Colon (tissue), 2 donors: ENCODE measurements around the gene PHF19.

Experiments
- FAIRE-seq: peaks from 2 replicates; lab custom pipeline; 2012; peaks lifted over from hg19 to GRCh38; lab: Jason Lieb, UNC
- donor health status: control.
- donor health status: control.

The PHF19 gene

GRCh38 chr9:120891884-120892747, 15.1 kb upstream of the PHF19 start:
- FAIRE-seq: no peak

DNA sequence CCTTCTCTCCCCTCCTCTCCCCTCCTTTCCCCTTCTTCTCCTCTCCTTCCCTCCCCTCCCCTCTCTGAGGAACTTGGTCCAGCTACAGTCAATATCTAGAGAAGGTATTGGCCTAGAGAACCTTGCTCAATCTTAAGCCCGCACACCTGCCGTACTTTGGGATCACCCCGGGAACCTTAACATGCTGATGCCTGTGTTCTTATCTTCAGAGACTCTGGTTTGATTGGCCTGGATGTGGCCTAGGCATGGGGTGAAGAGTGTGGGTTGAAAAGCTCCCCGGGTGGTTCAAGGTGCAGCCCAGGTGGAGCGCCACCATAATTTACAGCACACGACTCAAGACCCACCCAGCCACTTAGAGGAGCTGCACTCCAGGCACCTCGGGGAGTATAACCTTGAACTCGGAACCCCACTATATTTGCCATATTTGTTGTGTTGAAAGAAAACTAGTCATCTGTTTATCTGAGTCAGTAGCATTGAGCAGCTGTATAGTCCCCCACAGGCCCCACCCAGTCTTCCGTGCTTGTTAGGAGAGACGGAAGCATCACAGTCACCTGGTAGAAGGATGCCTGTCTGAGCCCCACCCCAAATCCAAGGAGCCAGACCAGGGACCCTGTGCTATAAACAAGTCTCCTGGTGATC, 14.4 kb upstream of the PHF19 start:
- FAIRE-seq: no peak

DNA sequence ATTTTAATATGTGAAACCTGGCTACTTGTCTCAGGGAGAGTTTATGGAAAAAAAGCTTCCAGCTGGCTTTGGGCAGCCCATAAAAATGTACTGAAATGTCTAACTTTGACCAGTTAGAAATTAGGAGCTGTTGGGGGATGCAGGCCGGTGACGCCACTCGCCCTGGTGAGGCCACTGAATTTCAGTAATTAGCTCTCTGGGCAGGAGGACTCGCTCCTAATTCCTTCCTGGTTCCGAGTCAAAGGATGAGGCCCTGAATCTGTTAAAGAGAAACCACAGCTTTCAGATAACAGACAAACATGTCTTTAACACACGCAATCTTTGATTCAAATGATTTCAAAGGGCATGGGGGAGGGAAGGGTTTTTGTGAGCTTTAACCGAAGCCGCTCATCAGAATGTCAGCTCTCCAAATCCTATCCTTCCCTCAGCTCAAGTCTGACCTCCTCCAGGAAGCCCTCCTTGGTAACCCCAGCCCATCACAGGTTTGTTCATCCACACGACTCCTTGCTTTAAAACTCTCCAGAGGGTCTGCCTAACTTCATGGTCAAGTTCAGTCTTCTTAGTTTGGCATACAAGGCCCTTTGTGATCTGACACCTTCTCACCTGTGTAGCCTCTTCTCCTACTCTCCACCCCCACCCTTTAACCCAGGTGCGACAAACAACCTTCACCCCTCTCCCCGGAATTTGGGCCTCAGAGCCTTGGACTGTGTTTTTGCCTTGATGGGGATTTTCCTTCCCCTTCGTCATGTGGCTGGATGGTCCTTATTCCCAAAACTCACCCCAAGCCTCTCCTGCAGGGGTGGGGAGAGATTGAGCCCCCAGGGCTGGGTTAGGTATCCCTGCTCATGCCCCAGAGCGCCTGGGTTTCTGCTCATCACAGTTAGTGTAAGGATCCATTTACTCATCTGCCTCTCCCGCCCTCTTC, 13.6 kb upstream of the PHF19 start:
- FAIRE-seq: no peak

GRCh38 chr9:120889606-120890271, 12.8 kb upstream of the PHF19 start:
- FAIRE-seq: no peak

DNA sequence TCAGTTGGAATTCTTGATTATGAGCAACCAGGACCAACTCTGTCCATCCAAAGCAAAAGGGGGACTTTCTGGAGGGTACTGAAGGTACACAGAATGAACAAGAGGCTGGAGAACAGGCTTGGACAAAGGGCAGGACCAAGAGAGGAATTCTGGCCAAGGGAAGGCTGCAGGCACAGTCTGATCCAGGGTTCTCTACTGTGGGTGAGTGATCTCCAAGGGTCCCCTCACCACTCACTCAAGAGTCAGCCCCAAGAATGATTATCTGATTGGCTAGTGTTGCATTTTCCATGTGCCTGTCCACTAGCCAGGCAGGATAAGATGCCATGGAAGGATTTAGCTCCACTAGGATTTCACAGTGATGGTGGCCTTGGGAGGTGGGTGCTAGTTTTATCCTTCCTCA, 11.6 kb upstream of the PHF19 start:
- FAIRE-seq: no peak

GRCh38 chr9:120886490-120886967, 9.5 kb upstream of the PHF19 start:
- no peak for FAIRE-seq

GRCh38 chr9:120885958-120886357, 9.0 kb upstream of the PHF19 start:
- no peak for FAIRE-seq

DNA sequence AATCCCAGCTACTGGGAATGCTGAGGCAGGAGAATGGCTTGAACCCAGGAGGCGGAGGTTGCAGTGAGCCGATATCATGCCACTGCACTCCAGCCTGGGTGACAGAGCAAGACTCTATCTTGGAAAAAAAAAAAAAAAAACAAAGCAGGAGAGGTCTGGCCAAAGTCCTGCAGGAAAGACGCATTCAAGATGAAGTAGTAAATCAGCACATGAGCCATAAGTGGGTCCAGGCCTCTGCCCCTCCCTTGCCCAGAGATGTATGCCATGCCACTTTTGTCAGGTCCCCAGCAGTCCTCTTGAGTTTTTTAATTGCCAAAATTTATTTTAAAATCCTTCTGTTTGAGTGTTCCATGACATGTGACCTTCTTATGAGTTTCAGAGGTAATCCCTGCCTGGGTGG, 8.5 kb upstream of the PHF19 start:
- FAIRE-seq: no peak

DNA sequence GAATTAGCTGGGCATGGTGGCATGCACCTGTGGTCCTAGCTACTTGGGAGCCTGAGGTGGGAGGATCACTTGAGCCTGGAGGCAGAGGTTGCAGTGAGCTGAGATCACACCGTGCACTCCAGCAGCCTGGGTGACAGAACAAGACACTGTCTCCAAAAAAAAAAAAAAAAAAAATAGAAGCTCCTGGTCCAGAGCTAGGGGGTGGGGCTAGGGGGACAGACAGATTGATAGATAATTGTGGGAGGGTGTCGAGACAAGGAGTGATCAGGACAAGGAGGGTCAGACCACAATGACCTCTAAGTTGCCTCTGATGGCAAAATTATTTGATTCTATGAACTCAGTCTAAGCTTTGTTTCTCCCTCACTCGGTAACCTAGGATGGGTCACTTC, 6.6 kb upstream of the PHF19 start:
- FAIRE-seq: no peak

DNA sequence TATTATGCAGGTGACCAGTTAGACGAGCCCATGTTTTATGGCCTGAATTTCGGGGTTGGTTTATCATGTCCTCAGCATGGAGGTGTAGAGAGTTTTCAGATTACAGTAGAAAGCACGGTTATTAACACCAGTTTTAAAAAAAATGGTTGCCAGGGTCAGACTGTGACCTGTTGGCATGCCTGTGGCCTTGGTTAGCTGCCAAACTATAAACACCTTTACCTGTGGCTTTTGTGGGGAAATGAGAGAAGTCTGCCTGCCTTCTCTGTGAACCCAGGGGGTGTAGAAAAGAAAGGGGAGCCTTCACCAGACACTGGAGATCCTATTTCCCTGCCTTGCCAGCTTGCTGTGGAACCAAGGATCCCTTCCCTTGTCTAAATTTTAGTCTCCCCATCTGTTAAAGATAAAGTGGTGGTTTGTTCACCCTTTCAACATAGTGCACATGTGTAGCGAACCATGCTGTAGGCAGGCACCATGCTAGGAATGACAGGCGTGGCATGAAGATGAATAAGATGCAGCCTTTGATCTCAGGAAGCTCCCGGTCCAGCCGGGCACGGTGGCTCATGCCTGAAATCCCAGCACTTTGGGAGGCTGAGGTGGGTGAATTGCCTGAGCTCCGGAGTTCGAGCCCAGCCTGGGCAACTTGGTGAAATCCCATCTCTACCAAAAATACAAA, 6.1 kb upstream of the PHF19 start:
- FAIRE-seq: no peak

DNA sequence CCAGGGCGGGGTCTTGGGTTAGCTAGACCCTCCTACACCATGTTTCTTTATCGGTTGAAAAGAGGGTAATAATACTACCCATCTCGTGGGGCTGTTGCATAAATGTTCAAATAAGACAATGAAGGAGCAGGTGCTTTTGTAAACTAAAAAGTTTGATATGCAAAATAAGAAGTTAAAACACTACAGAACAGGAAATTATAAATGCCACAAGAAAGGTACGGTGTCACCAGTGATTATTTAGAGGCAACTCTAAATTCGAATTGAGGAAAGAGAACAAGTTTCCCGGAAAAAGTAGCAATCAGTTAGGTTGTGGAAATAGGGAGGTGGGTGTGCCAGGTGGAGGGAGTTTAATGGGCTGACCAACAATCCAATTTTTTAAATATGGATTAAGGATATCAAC, 2.5 kb upstream of the PHF19 start:
- FAIRE-seq: no peak

- FAIRE-seq: no peak
Observed at GRCh38 chr9:120878188-120879130, 1.5 kb upstream of the PHF19 start.

GRCh38 chr9:120877276-120878034, 467 bp upstream of the PHF19 start:
- FAIRE-seq: no peak

DNA sequence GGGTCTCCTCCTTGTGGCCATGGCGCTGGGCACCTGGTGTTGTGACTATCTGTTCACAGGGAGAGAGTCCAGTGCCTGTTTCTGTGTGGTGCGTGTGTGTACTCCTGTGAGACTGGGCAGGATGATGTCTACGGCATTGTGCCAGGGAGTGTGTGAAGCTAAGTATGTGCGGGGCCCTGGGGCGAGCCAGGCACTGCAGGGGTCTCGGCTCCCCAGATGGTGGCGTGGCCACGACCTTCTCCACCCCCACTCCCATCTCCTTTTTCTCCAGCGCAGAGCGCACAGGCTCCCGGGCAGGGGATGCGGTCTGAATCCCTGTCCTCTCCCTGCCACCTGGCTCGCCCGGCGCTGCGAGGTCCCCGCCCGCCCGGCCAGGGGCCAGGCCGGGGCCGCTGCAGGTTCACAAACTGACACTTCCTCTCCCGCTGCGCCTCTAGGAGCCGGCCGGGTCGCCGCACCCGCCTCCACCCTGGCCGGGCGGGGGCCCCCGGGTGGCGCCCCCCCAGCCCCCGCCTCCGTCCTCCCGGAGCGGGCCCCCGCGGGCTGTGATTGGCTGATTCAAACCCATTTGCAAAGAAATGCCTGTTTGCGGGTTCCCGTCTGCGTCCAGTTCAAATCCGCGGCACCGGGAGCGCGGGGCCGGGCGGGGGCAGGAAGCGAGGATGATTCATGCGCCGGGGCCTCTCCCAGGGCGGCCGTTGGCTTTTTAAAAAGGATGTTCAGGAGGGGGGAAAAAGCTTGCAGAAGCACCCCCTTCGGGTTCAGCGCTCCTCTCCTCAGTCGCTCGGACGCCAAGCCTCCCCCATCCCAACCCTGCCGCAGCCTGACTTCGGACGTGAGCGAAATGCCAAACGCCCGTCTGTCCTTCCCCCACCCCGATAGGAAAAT, 790 bp downstream of the PHF19 start:
- FAIRE-seq: no peak

DNA sequence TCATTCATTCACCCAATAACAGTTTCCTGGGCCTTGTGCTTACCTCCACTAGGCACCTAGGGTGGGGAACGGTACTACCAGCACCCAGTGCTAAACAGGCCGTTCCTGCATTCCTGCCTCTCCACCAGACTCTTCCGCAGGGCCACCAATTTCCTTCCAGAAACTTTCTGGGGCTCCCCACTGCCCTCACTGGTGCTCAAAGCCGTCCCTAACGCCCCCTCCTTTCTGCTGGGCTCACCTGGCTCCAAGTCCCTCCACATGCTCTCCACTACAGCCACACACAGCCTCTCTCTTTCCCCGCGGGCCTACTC, 1.4 kb downstream of the PHF19 start:
- no peak for FAIRE-seq

DNA sequence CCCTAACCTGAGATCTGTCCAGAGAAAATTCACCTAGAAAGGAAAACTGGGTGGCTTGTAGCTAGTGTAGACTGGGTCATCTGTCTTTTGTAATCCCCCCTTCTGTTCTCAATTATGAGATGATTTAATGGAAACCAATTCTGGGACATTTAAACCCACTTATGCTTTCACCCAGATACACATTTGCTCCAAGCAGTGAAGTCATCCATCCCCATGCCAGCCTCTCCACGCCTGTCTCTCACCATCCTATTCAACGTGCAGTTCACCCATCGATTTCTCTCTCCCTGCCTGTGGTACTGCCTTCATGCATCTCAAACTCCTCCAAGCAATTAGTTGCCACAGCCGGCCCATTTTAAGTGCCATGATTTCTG, 1.8 kb downstream of the PHF19 start:
- FAIRE-seq: no peak

DNA sequence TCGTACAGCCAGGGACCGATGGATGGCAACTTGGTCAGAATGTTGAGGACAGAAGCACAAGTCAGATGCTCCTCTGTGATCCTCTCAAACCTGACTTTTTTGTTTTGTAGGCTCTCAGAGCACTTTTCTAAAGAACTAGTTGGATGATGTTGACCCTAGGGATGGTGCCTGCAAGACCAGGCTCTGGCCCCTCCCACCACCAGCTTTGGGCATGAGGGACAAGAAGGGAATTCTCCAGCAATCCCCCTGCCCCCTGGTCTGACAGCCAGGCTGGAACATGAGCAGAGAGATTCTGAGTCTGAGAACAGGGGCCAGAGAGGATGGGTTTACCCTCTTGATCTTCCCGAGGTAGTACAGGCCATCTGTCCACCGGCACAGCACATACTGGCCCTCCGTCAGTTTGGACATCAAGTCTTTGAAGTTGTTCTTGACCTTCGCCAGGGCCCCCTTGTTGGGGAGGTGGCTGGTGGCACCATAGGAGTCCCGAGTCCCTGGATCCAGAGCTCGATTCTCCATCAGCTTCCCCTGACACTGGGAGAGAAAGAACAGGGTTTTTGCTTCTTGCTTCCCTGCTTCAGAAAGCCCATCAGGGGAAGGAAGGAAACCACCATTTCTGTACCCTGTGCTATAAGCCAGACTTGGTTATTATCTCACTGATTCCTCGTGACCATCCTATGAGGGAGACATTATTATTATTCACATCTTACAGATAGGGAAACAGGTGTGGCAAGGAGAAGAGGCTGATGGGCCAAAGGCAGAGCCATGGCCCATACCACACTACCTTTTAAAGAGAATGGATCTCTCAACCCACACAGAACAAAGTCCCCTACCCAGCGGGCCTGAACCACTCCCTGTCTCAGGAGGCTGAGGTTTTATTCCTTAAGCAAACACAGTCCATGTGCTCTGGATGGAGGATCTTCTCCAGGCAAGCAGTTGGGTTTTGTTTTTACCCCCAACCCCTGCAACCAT, 2.5 kb downstream of the PHF19 start:
- no peak for FAIRE-seq

DNA sequence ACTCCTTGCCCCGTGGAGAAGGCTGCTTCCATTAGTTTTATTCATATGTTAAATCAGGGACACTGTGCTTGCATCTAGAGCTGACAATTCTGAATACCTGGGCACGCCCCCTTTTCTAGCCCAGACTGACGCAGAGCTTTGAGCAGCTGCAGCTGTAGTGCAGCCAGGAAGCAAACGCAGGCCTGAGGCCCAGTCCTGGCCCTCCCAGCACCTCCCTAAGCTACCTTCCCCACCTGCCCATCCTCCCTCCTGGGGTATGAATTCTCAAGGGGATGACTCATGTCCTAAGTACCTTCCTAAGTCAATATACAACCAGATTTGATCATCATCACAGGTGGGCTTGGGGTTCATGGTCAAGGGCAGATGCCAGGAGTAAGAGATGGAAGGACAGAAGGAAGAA, 3.5 kb downstream of the PHF19 start:
- no peak for FAIRE-seq
